DMS53 (cell line): Measurements from ENCODE around the gene BMP8A.
A peak's percentile ranks its signal among the peaks of the same experiment; 100 is the strongest.

Source experiments
- DNase-seq: peaks from one replicate; lab custom pipeline; 2025; lab: John Stamatoyannopoulos, UW

Gene BMP8A

GRCh38 chr1:39571178-39571483, 79.7 kb downstream of the BMP8A start:
- no peak for DNase-seq

GRCh38 chr1:39572379-39573096, 81.1 kb downstream of the BMP8A start:
- DNase-seq: no peak

GRCh38 chr1:39573097-39573465, 81.6 kb downstream of the BMP8A start:
- DNase-seq: no peak

GRCh38 chr1:39573736-39574624, 82.5 kb downstream of the BMP8A start:
- no peak for DNase-seq

- peak; percentile 39 for DNase-seq
These were observed 83.2 kb downstream of the BMP8A start for GRCh38 chr1:39574646-39575045.
